Fibroblast of the conjunctiva (primary cell): ENCODE measurements around the gene CAB39L.

Experiments
- DNase-seq: peaks from one replicate; pipeline ENCODE4 v3.0.0-alpha.2; 2010; ENCODE audit warnings: low read depth

CAB39L gene

DNA sequence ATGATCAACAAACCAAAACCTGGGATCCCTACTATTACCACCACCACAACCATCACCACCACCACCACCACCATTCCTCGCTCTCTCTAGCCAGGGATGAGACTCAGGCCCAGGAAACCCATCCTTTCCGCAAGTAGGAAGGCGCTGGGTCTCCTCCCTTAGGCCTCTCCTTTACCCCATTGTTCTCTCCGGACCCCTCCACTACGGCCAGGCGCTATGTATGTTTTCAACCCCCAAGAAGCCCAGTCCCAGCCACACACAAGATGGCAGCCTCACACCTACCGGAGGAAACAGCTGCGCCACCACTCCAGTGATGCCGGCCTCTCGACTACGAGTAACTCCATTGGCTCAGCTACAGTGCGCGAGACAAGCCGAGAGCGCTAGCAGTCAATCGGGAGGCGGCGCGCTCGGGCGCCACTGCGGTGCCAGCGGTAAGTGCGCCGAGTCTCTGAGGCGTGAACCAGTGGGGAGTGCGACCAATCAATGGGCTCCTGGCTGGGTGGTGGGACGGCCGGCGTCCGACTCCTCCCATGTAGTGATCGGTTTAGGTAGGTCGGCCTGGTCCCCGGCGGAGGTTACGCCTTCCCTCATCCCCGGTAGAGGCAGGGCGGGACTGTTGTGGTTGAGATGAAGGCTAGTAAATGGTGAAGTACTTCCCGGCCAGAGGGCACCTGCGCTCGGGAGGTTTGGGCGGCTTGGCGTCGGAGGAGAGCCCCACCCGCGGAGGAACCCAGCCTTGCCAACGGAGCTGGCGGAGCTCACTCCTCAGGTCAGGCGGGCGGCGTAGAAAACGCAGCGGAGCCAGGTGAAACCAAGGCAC is at the start of gene CAB39L, which contains the start of gene SETDB2:
TSS of gene CAB39L (minus strand) at position 361 of the 820 bp plus-strand sequence. CDS start 61,154 bp downstream, outside the sequence.
TSS of gene SETDB2 (plus strand) at position 571 of the 820 bp plus-strand sequence. CDS start 7,620 bp downstream, outside the sequence.
- peak; percentile 98 for DNase-seq

- DNase-seq: no peak
Observed at GRCh38 chr13:49488563-49488962, 44.7 kb upstream of the CAB39L start.

DNA sequence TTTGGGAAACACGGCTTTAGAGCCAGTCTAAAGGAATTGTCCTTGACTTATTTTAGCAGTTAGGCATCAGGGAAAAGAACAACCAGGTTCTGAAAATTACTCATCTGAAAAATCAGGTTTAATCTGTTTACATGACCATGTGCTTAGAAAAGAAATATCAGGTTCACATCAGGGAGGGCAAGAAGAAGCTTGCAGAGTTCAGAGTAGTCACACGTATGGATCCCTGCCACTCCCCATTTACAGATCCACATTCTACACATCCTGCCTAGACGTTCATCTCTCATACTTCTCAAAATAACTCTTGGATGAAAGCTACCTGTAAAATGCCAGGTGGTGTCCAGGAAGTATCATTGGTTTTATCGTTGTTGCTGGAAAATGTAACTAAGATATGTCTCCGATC is 37.9 kb upstream of the CAB39L start:
- no peak for DNase-seq

DNA sequence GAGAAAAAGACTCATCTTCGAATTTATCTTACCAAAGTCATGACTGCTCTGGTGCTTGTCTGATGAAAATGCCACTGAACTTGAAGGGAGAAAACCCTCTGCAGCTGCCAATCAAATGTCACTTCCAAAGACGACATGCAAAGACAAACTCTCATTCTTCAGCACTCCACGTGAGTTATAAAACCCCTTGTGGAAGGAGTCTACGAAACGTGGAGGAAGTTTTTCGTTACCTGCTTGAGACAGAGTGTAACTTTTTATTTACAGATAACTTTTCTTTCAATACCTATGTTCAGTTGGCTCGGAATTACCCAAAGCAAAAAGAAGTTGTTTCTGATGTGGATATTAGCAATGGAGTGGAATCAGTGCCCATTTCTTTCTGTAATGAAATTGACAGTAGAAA is 32.7 kb upstream of the CAB39L start:
- no peak for DNase-seq

DNA sequence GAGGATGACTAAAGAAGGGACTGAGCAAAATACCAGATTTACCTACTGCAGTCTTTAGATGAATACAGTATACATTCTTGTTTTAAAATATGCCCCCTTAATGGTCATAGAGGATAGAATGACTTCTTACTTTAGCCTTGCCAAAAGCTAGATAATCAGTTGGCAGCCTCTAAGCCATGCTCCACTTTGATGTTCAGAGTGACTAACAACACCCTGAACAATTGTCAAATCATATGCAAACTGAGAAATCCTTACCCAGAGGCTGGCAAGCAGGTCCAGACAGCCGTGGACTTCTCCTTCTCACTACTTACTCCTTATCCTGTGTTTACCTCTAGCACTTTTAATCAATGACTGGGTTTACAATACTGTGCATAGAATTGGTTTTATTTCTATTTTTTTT is 28.3 kb upstream of the CAB39L start:
- no peak for DNase-seq

- no peak for DNase-seq
Observed at GRCh38 chr13:49466292-49466838, 22.5 kb upstream of the CAB39L start.

DNA sequence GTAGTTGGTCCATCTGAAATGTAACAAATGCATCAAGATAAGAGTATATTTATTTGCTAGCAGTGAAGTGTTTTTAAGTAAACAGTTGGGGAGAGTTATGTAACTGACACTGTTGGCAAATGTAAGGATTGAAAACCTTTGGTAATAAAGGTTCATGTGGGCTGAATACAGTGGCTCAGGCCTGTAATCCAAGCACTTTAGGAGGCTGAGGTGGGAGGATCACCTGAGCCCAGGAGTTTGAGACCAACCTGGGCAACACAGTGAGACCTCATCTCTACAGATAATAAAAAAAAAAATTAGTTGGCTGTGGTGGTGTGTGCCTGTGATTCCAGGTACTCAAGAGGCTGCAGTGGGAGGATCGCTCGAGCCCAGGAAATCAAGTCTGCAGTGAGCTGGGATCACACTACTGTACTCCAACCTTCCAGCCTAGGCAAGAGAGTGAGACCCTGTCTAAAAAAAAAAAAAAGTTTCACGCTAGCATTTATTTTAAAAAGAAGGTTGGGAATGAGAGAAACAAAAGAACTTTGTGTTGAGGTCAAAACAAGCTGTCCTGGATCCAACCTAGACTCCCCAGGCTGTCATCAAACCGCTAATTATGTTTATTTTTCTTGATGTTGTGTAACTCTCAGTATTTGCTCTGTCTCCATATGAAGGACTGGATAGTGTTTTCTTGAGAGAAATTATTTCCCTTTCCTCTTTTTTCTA is 20.9 kb upstream of the CAB39L start:
- DNase-seq: no peak

DNA sequence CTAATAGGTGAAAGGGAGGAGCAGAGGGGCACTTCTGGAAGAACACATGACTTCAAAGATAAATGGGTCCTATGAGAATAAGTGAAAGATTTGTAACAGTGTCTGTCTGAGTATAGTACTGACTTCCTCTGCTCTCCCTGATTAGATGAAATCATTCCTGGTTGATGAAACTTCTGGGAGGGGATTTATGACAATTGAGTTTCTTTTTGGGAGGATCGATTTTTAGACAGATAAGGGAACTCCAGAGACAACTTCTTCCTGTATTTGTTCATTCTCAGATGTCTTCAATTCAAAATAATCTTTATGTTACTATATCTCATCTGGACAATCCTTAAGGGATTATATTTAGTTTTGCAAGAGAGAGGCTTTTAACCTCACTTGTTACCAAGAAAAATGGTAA is 20.2 kb upstream of the CAB39L start:
- DNase-seq: no peak

GRCh38 chr13:49459580-49459979 is 15.7 kb upstream of the CAB39L start:
- no peak for DNase-seq

DNA sequence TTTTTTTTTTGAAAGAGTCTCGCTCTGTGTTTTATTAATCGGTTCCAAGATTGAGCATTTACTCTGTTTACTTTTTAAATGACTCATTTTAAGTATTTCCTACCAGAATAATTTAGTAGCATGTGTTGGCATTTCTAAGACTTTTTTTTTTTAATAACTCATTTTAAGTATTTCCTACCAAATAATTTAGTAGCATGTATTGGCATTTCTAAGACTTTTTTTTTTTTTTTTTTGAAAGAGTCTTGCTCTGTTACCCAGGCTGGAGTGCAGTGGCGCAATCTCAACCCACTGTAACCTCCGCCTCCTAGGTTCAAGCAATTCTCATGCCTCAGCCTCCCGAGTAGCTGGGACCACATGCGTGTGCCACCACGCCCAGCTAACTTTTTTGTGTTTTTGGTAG is 13.4 kb upstream of the CAB39L start:
- no peak for DNase-seq

DNA sequence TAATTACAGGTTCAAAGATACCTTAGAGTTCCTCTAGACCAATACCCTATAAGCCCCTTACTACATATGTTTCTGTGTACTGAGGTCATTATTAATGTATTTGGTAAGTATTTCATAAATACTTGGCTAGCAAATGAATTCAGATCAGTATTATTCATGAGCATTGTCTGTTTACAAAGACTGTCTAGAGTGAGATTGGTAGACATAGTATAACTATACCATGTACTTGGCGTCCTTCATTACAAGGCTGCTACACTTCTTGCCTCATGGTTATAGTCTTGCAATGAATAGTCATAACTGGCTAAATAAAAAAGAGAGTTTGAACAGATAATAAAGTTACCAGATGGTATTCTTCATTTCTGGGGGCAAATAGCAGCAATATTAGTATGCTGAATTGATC is 12.3 kb upstream of the CAB39L start:
- DNase-seq: no peak

GRCh38 chr13:49455007-49455398 is 11.1 kb upstream of the CAB39L start:
- no peak for DNase-seq

GRCh38 chr13:49454388-49455006 is 10.6 kb upstream of the CAB39L start:
- no peak for DNase-seq

- no peak for DNase-seq
Observed at GRCh38 chr13:49453465-49453864, 9.6 kb upstream of the CAB39L start.

GRCh38 chr13:49452725-49453457 is 9.0 kb upstream of the CAB39L start:
- no peak for DNase-seq

DNA sequence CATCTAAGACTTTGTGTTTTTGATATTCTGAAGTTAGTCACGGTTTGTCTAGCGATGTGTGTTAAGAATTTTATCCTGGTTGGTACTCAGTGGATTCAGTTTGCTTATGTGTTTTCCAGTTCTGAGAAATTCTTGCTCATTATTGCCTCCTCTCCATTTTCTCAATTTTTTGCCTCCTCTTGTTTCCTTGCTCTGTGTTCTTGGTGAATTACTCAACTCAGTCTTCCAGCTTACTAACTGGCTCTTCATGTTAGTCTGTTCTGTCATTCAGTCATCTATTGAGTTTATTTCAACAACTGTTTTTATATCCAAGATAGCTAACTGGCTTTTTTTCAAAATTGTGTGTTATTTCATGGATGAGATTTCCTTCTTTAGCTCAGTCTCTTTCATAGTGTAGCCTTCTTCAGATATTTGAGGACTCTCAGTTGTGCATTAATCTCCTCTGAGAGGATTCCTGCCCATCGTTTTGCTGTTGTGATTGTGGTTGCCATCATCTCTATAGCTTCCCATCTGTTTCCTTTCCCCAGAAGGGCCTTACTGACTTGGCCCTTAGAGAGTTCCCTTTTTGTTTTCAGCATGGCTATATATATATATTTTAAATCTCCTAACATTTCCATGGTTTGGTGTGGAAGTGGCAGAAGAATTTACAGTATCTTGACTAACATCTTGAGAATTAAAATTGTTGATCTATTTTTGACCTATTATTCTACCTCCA is 6.4 kb upstream of the CAB39L start:
- no peak for DNase-seq

- no peak for DNase-seq
Observed at GRCh38 chr13:49448753-49449152, 4.9 kb upstream of the CAB39L start.

DNA sequence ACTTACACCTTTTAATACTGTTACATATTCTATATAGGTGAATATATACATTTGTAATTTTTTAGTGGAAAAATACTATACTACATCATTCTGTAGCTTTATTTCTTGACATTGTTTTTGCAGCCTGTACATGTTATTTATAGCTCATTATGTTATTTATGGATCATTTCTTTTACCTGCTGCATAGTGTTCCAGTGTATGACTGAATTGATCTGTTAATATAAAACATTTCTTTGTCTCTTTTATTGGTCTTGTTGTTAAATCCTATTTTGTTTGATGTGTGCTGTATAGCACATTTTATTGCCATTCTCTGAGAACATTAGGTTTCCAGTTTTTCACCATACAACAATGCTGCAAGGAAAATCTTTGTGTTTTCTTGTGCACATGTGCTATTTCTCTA is 2.6 kb upstream of the CAB39L start:
- DNase-seq: no peak

DNA sequence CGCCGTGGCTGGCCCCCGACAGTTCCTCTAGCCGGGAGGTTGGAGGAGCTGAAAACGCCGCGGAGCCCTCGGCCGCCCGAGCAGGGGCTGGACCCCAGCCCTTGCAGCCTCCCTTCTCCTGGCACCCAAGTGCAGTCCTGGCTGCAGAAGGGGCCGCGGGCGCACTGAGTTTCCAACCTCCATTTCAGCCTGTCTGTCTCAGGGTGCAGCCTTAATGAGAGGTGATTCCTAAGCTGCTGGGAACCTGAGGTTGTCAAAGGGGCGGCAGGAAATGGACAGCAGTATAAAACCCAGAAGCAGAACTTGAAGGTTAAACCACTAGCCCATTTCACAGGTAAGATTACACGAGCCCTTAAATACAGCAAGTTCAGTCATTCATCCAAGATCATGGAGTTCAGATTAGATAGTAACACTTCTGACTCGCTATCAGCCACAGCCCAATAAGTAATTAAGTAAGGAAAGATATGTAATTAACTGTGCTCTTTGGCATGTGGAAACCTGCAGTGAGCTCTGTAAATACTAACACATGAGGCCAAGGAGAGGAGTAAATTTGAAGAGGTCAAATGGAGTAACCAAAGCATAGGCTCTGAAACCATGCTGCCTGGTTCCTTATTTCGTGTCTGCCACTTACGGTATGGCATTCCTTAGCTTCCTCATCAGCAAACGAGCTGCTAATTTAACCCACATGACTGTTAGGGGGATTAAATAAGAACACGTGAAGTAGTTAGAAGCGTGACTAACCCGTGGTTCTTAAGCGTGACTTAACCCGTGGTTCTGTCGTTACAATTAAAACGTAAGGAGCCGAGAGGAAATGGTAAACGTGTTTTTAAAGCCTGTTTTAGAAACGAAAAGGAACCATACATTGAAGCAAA is 896 bp upstream of the CAB39L start:
- no peak for DNase-seq

- no peak for DNase-seq
Observed at GRCh38 chr13:49443357-49443703, 534 bp downstream of the CAB39L start.
